Liver (tissue), 3 donors: ENCODE measurements around the gene PC.

Experiments
- CTCF ChIP-seq: fragments of 150-350 bp; IDR thresholded peaks from 2 replicates; pipeline ENCODE4 v1.5.1; 2017; ENCODE audit warnings: improper control_type of control experiment, low read depth, low read length; ENCODE audit not compliant: missing input control
- HNF4G ChIP-seq: IDR thresholded peaks from 2 replicates; pipeline ENCODE4 v1.6.1; 2016; ENCODE audit warnings: antibody characterized with exemption
- JUND ChIP-seq, 2 donors: IDR thresholded peaks; 2 replicates each; pipeline ENCODE4 v1.6.1; 2016; ENCODE audit warnings: antibody characterized with exemption in 2 of 2
- MAX ChIP-seq: IDR thresholded peaks from 2 replicates; pipeline ENCODE4 v1.6.1; 2016; ENCODE audit warnings: antibody characterized with exemption
- RAD21 ChIP-seq, 2 donors: IDR thresholded peaks; 2 replicates each; pipeline ENCODE4 v1.6.1; 2016; ENCODE audit warnings: antibody characterized with exemption in 2 of 2, mild to moderate bottlenecking in 2 of 2
- REST ChIP-seq: IDR thresholded peaks from 2 replicates; pipeline ENCODE4 v1.6.1; 2016; ENCODE audit warnings: antibody characterized with exemption, mild to moderate bottlenecking
- SP1 ChIP-seq: IDR thresholded peaks from 2 replicates; pipeline ENCODE4 v1.6.1; 2018; ENCODE audit warnings: antibody characterized with exemption, mild to moderate bottlenecking
- TAF1 ChIP-seq: conservative IDR thresholded peaks from 2 replicates; pipeline ENCODE4 v1.6.1; 2016; ENCODE audit warnings: antibody characterized with exemption, mild to moderate bottlenecking
- YY1 ChIP-seq: IDR thresholded peaks from 2 replicates; pipeline ENCODE4 v1.6.1; 2016; ENCODE audit warnings: antibody characterized with exemption, mild to moderate bottlenecking
- donor health status: healthy.
- donor health status: healthy.

GRCh38 chr11:66857927-66858185 is 100.3 kb downstream of the PC start:
- TF ChIP-seq HNF4G (no peak), JUND (IDR thresholded peaks at IDR 0.05) (no peak), TAF1 (no peak), MAX (no peak), CTCF (no peak), RAD21 (IDR thresholded peaks at IDR 0.05) (no peak), REST (no peak), YY1 (no peak), SP1 (no peak)
